Spleen (tissue), 11 donors: ENCODE measurements around the gene PACS1. TPM values are rescaled to one million over a fixed set of nuclear protein-coding genes. Genes with fewer than 3 reads are reported as not detected.

Experiments used
- DNase-seq: peaks from one replicate; pipeline ENCODE4 v3.0.0-alpha.2; 2020
- H3K27ac ChIP-seq, 8 donors: fragments of 200-600 bp; sonication (generic) in 7 of 8; 1 replicate in 4 of 8; 2 replicates in 4 of 8; pipeline versions ENCODE4 v1.5.0 to v1.8.0; 2016 to 2021; ENCODE audit warnings: inconsistent platforms in 4 of 8, mild to moderate bottlenecking in 4 of 8, moderate library complexity in 1 of 8
- H3K27me3 ChIP-seq, 7 donors: fragments of 200-600 bp; sonication (generic) in 6 of 7; replicated peaks in 1 of 7; 1 replicate in 4 of 7; 2 replicates in 3 of 7; pipeline versions ENCODE4 v1.5.0 to v1.8.0; 2016 to 2021; ENCODE audit warnings: inconsistent platforms in 3 of 7, mild to moderate bottlenecking in 1 of 7
- H3K36me3 ChIP-seq, 6 donors: fragments of 200-600 bp; sonication (generic) in 5 of 6; 1 replicate in 4 of 6; 2 replicates in 2 of 6; pipeline versions ENCODE4 v1.5.0 to v1.8.0; 2016 to 2021; ENCODE audit warnings: inconsistent platforms in 2 of 6
- H3K4me1 ChIP-seq, 6 donors: fragments of 200-600 bp; sonication (generic) in 5 of 6; 1 replicate in 3 of 6; 2 replicates in 3 of 6; pipeline versions ENCODE4 v1.5.0 to v1.8.0; 2016 to 2021; ENCODE audit warnings: inconsistent platforms in 3 of 6
- H3K4me3 ChIP-seq, 8 donors: fragments of 200-600 bp; sonication (generic) in 7 of 8; 1 replicate in 4 of 8; 2 replicates in 4 of 8; pipeline versions ENCODE4 v1.5.0 to v1.8.0; 2016 to 2021; ENCODE audit warnings: inconsistent platforms in 4 of 8, mild to moderate bottlenecking in 4 of 8, moderate library complexity in 2 of 8
- H3K9me3 ChIP-seq, 8 donors: fragments of 200-600 bp; sonication (generic) in 7 of 8; 1 replicate in 4 of 8; 2 replicates in 4 of 8; pipeline versions ENCODE4 v1.5.0 to v1.8.0; 2016 to 2021; ENCODE audit warnings: inconsistent platforms in 4 of 8
- POLR2A ChIP-seq, 3 donors: fragments of 450-650 bp; IDR thresholded peaks; one replicate each; pipeline ENCODE4 v1.5.1; 2017; ENCODE audit warnings: antibody characterized with exemption in 3 of 3, mild to moderate bottlenecking in 1 of 3
- POLR2AphosphoS5 ChIP-seq, 3 donors: sonication (generic); formaldehyde crosslinking; IDR thresholded peaks; one replicate each; pipeline ENCODE4 v1.5.1; 2017; ENCODE audit warnings: antibody characterized with exemption in 3 of 3
- WGBS, 5 donors: extraction: QIAGEN DNeasy Blood & Tissue Kit in 3 of 5; methylation state at CpG; one replicate each; pipeline versions ENCODE4 v1.1.5 to v1.1.7; 2013 to 2018; 5-methylcytosine and 5-hydroxymethylcytosine counted together
- intact Hi-C: fragments of 100-400 bp; cut with DNase I; formaldehyde crosslinking; loops from one replicate; pipeline ENCODE4 v1.15.0; 2023; ENCODE audit warnings: low total_unique reads
- polyA plus RNA-seq, 3 donors: library from polyadenylated mRNA; stranded (reverse); fragments of 200-250 nt; gene quantifications; one replicate each; pipeline ENCODE4 v1.2.1, GENCODE V29; 2013
- total RNA-seq, 7 donors: library from RNA; depleted of rRNA in 3 of 7; stranded (reverse); fragments of >200 nt in 3 of 7; fragmentation: NEBNext Ultra II Directional in 4 of 7; extraction: Animal tissue kit (Norgen Biotek cat#: 25700) in 4 of 7; gene quantifications; one replicate each; pipeline versions ENCODE4 v1.1.0 to v1.2.1, GENCODE V29; 2016 to 2021
- TF ChIP-seq, protein P1 (sequence below), 11 experiments: fragments of 200-600 bp in 7 of 11; fragments of 450-650 bp in 4 of 11; sonication (generic) in 4 of 11; IDR thresholded peaks in 8 of 11; conservative IDR thresholded peaks in 3 of 11; 1 replicate in 7 of 11; 2 replicates in 4 of 11; pipeline versions ENCODE4 v1.4.0 to v1.8.0; 2016 to 2021; ENCODE audit warnings: antibody characterized with exemption in 11 of 11, inconsistent platforms in 4 of 11, mild to moderate bottlenecking in 1 of 11
- donor health status: healthy with polysubstance abuse.
- donor health status: DM: no; HTN: no; CAD: no; lungs with moderate emphysema.
- donor health status: DM: no; HTN: no; CAD: no.
- donor health status: Bipolar disorder and iron deficiency.
- donor health status: healthy.
- donor health status: DM: no; HTN: no; CAD: no.
- donor health status: DM: yes; HTN: yes; CAD: no.

The PACS1 gene
- total and polyA plus RNA-seq, 10 donors = 20.6 to 126 (median 98.8) TPM

DNA sequence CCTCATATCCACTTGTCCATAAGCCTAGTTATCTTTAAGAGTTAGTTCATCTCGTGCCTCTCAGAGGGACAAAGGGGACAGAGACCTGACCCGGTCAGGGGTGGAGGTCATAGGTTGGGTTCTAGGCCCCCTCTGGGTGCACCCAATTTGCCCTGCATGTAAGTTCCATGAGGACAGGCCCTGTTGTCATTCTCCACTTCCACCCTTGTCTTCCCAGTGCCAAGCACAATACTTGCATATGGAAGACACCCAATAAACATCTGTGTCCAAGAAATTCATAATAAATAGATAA, 220.2 kb downstream of the PACS1 start:
- Histone ChIP-seq H3K27me3 (peaks cover 0 to 53% (median 37%) of the 10 kb centered on the region in 7 donors), H3K27ac (no peak overlapping the region), H3K4me1 (peaks cover 18 to 65% (median 42%) of the 10 kb centered on the region in 6 donors), H3K36me3 (peaks cover 0 to 9% (median under 1%) of the 10 kb centered on the region in 6 donors), H3K9me3 (no peaks in the 10 kb centered on the region), H3K4me3 (peak overlapping the region in 1 of 8 donors; percentile 88)
- intact Hi-C loops = no loop called here
- TF ChIP-seq POLR2A (IDR thresholded peaks at IDR 0.05) (no peak), POLR2AphosphoS5 (IDR thresholded peaks at IDR 0.05) (no peak)
- TF ChIP-seq, protein P1, sequence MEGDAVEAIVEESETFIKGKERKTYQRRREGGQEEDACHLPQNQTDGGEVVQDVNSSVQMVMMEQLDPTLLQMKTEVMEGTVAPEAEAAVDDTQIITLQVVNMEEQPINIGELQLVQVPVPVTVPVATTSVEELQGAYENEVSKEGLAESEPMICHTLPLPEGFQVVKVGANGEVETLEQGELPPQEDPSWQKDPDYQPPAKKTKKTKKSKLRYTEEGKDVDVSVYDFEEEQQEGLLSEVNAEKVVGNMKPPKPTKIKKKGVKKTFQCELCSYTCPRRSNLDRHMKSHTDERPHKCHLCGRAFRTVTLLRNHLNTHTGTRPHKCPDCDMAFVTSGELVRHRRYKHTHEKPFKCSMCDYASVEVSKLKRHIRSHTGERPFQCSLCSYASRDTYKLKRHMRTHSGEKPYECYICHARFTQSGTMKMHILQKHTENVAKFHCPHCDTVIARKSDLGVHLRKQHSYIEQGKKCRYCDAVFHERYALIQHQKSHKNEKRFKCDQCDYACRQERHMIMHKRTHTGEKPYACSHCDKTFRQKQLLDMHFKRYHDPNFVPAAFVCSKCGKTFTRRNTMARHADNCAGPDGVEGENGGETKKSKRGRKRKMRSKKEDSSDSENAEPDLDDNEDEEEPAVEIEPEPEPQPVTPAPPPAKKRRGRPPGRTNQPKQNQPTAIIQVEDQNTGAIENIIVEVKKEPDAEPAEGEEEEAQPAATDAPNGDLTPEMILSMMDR (IDR thresholded peaks at IDR 0.05 in 8 of 11, conservative IDR thresholded peaks at IDR 0.05 in 3 of 11) = no peak
- 77 to 93% (median 81%) methylated on average over 2 of the region's 2 CpGs for WGBS, 5 donors
- DNase-seq = no peak

DNA sequence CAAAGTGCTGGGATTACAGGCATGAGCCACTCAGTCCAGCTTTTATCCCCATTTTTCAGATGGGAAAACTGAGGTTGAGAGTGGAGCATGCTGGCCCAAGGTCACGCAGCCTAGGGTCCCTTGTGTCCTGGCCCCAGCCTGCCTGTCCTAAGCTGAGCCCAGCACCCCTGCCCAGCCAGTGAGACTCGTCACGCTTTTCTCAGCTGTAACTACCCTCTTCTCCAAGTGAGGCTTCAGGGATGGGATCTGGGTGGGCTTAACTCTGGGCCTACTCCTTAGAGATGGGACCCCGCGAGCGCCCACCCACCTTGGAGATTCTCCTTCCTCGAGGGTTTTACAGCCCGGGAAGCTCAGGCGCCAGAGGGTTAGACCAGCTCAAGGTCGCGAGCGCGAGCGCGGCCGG, 221.2 kb downstream of the PACS1 start:
- intact Hi-C loops = no loop called here
- H3K4me1 ChIP-seq = peaks cover 18 to 59% (median 42%) of the 10 kb centered on the region in 6 donors
- no peak for DNase-seq
- H3K9me3 ChIP-seq = no peaks in the 10 kb centered on the region
- WGBS, 5 donors = 17 to 40% (median 21%) methylated on average over 8 to 16 of the region's 16 CpGs
- no peak overlapping the region for H3K27ac ChIP-seq
- peaks cover 0 to 63% (median 37%) of the 10 kb centered on the region in 7 donors for H3K27me3 ChIP-seq
- TF ChIP-seq POLR2AphosphoS5 (IDR thresholded peaks at IDR 0.05) = no peak
- TF ChIP-seq POLR2A (IDR thresholded peaks at IDR 0.05) = no peak
- TF ChIP-seq, protein P1 (IDR thresholded peaks at IDR 0.05 in 8 of 11, conservative IDR thresholded peaks at IDR 0.05 in 3 of 11) = no peak
- no peaks in the 10 kb centered on the region for H3K36me3 ChIP-seq
- peak overlapping the region in 5 of 8 donors; percentile 43 to 73 (median 45) for H3K4me3 ChIP-seq

DNA sequence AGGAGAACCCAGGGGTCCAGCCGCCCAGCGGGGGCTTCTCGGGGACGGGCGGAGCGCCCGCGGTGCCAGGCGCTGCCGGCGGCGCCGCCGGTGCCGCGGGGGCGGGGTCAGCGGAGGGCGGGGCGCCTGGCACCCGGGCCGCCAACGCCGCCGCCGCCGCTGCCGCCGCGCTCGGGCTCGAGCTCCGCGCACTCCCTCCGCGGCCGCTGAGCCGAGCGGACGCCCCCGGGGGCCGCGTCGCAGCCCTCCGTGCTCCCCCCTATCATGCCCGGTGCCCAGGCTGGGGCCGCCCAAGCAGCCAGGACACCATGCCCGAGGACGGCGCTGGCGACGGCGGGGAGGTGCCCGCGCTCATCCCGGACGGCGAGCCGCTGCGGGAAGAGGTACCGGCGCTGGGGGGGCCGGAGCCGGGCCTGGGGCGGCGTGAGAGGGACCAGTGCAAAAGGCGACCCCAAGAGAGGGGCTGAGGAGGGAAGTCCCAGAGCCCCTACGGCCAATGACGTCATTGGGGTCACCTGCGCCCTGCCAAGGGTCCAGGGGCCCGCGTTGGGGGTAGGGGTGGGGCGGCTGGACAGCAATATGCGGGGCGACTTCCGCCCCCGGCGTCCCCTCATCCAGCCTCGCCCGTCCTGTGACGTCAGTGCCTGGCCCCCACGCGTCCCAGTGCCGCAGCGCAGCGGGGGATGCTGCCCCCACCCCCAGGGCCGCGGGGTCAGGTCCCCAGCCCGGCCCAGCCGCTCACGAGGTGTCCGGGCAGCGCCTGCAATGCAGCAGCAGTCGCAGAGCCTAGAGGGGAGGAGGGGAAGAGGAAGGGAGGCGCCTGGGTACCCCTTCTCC, 221.9 kb downstream of the PACS1 start, which contains the start of gene TMEM151A:
Gene TMEM151A, plus strand, starts transcription at position 189 of the 837 bp plus-strand sequence. Its CDS starts 120 bp downstream, at position 309.
- 2 to 3% (median 3%) methylated on average over 46 to 95 of the region's 95 CpGs for WGBS, 5 donors
- Histone ChIP-seq H3K4me1 (peaks cover 18 to 52% (median 40%) of the 10 kb centered on the region in 6 donors), H3K9me3 (no peaks in the 10 kb centered on the region), H3K27me3 (peaks cover 0 to 68% (median 37%) of the 10 kb centered on the region in 7 donors), H3K4me3 (peak within 1 kb of the TSS; percentile 27 to 73 (median 44)), H3K36me3 (no peaks in the 10 kb centered on the region), H3K27ac (no peak within 1 kb of the TSS)
- DNase-seq = no peak
- TF ChIP-seq, protein P1 (IDR thresholded peaks at IDR 0.05 in 8 of 11, conservative IDR thresholded peaks at IDR 0.05 in 3 of 11) = no peak
- TF ChIP-seq POLR2A (IDR thresholded peaks at IDR 0.05) (no peak), POLR2AphosphoS5 (IDR thresholded peaks at IDR 0.05) (no peak)
- intact Hi-C loops = no loop called here
